Activated naive CD8-positive, alpha-beta T cell treated with anti-CD3 and anti-CD28 coated beads, Interleukin-2, amount 10 ng/mL, durations not matched to agents 7 days and 5 days (primary cell): ENCODE measurements around the gene ARPC2. TPM values are rescaled to one million over a fixed set of nuclear protein-coding genes. Genes with fewer than 3 reads are reported as not detected.

ENCODE experiments used
- ATAC-seq: fragments of 150-1000 bp; cut with Tn5 transposase; one replicate; pipeline ENCODE4 v1.10.0; 2021; ENCODE audit warnings: low read depth, moderate library complexity
- POLR2A ChIA-PET: fragments of 350-600 bp; sonication (Branson Sonifier 250); formaldehyde crosslinking; loops from one replicate; lab custom pipeline; 2021; ENCODE audit warnings: antibody characterized with exemption; lab: Charles Lee
- DNase-seq: peaks from one replicate; pipeline ENCODE4 v3.0.0; 2021
- H3K27ac Mint-ChIP-seq: one replicate; pipeline ENCODE4 v1.8.0; 2022; ENCODE audit warnings: mild to moderate bottlenecking, mixed read lengths
- H3K27me3 Mint-ChIP-seq: one replicate; pipeline ENCODE4 v1.8.0; 2022; ENCODE audit warnings: mild to moderate bottlenecking, moderate library complexity, mixed read lengths
- H3K36me3 Mint-ChIP-seq: one replicate; pipeline ENCODE4 v1.8.0; 2021; ENCODE audit warnings: mild to moderate bottlenecking, mixed read lengths
- H3K4me1 Mint-ChIP-seq: one replicate; pipeline ENCODE4 v1.8.0; 2021; ENCODE audit warnings: mixed read lengths
- H3K4me3 Mint-ChIP-seq: one replicate; pipeline ENCODE4 v1.8.0; 2022; ENCODE audit warnings: mild to moderate bottlenecking, moderate library complexity, mixed read lengths
- H3K9me3 Mint-ChIP-seq: one replicate; pipeline ENCODE4 v1.8.0; 2021; ENCODE audit warnings: mixed read lengths
- total RNA-seq, 2 experiments: library from RNA; stranded (reverse); gene quantifications; one replicate each; pipeline ENCODE4 v1.2.3, GENCODE V29; 2021

The ARPC2 gene
- total RNA-seq, 2 experiments from 2014 or later: 707 to 735 TPM

DNA sequence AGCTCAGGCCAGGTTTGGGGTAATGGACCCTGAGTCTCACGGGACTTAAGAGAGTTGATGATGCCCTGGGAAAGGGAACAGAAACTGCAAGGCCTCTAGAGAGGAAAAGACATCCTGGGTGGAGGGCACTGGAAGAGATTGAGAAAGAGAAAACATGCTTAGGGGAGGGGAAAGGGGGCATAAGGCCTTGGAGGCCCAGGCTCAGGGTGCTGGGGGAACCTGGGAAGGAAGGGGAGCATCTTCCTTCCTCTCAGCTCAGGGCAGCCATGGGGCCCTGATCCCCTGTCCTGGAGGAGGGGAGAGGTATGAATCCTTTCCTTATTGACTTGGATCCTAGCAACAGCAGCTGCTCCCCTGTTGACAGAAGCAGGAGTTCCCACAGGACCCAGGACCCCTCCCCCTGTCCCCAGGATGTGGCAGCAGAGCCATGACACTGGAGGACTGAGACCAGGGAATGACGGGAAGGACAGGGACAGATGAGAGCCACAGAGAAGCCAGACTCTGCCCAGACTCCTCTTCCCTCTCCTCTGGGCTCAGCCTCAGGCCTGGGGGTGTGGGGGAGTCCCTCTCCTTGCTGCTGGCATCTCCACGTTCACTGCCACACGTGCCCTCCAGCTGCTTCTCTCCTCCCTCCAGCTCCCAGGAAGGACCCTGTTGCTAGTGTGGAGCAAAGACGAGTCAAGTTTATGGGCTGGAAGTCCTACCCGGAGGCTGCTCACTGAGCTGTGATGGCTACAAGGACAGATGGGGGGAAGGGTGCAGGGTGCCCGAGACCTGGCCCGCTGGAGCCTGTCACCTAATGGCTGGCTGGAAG, 44.6 kb downstream of the ARPC2 start:
- no peak for ATAC-seq
- DNase-seq: peak; percentile 30
- Mint-ChIP-seq H3K9me3 (no peaks in the 10 kb centered on the region), H3K27ac (peak overlapping the region; percentile 3), H3K27me3 (no peaks in the 10 kb centered on the region), H3K4me1 (peaks cover 17% of the 10 kb centered on the region), H3K4me3 (no peak overlapping the region), H3K36me3 (peaks cover 4% of the 10 kb centered on the region)
- POLR2A ChIA-PET: interaction anchor here (1.6 kb wide), 1 partner anchor 8 kb away, joined by 4 read pairs; the partner anchor contains the start of genes AAMP and PNKD

DNA sequence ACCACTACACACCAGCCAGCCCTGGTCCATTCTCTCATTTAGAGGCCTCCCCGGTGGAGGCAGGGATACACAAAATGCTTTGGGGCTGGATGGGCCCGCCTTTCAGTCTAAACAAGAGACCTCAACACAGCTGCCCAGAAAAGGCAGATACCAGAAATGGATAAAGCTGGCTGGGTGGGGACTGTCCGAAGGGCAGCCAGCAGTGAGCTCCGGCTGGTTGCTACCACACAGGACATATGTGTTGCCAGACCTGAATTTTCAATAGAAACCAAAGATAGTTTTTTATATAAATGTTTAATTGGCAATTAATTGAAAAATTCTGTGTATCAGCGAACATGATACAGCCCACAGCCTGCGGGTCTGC, 45.2 kb downstream of the ARPC2 start:
- ATAC-seq: no peak
- Mint-ChIP-seq H3K9me3 (no peaks in the 10 kb centered on the region), H3K4me3 (no peak overlapping the region), H3K4me1 (peaks cover 15% of the 10 kb centered on the region), H3K27ac (no peak overlapping the region), H3K27me3 (no peaks in the 10 kb centered on the region), H3K36me3 (peaks cover 6% of the 10 kb centered on the region)
- no peak for DNase-seq
- POLR2A ChIA-PET: interaction anchor here (1.6 kb wide), 1 partner anchor 8 kb away, joined by 4 read pairs; the partner anchor contains the start of genes AAMP and PNKD

GRCh38 chr2:218262631-218263586, 45.9 kb downstream of the ARPC2 start:
- DNase-seq: peak; percentile 24
- Mint-ChIP-seq H3K27me3 (no peaks in the 10 kb centered on the region), H3K9me3 (no peaks in the 10 kb centered on the region), H3K27ac (no peak overlapping the region), H3K4me3 (no peak overlapping the region), H3K4me1 (peaks cover 11% of the 10 kb centered on the region), H3K36me3 (peaks cover 3% of the 10 kb centered on the region)
- ATAC-seq: no peak
- POLR2A ChIA-PET: no interaction called here

GRCh38 chr2:218263817-218264641, 47.0 kb downstream of the ARPC2 start:
- peaks cover 3% of the 10 kb centered on the region for H3K36me3 Mint-ChIP-seq
- peaks cover 9% of the 10 kb centered on the region for H3K4me1 Mint-ChIP-seq
- ATAC-seq (peak; percentile 57), DNase-seq (no peak)
- no peak overlapping the region for H3K27ac Mint-ChIP-seq
- no peak overlapping the region for H3K4me3 Mint-ChIP-seq
- no peaks in the 10 kb centered on the region for H3K9me3 Mint-ChIP-seq
- POLR2A ChIA-PET: no interaction called here
- H3K27me3 Mint-ChIP-seq: no peaks in the 10 kb centered on the region

DNA sequence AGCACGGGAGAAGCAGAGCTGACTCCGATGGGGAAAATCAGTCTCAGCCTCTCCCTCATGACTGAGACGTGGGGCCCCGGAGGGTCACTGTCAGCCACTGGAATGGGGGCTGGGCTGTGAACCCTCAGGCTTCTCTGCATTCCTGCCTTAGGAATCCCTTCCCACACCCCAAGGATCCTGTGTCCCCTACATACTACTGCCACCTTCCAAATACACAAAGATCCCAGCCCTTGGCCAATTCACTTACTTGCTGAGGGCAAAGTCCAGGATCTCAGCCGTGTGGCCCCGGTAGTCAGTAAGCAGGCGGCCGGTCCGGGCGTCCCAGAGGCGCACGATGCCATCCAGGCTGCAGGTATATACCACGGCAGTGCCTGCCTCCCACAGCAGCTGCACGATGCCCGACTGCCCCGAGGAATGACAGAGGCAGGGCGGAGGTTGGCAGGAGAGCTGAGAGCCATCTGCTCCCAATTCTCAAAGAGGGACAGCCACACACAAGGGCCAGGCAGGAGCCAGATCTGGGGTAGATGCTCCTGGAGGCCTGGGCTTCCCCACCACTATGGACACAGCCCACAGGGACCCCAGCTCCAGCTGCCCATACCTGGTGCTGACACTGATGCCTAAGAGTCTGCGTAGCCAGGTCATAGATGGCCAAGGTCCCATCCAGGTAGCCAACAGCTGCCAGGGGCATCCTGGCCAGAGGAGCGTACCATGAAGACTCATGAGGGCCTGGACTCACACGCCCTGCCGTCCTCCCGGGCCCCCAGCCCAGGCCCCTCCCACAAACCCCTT, 48.0 kb downstream of the ARPC2 start:
- no peak overlapping the region for H3K4me3 Mint-ChIP-seq

DNA sequence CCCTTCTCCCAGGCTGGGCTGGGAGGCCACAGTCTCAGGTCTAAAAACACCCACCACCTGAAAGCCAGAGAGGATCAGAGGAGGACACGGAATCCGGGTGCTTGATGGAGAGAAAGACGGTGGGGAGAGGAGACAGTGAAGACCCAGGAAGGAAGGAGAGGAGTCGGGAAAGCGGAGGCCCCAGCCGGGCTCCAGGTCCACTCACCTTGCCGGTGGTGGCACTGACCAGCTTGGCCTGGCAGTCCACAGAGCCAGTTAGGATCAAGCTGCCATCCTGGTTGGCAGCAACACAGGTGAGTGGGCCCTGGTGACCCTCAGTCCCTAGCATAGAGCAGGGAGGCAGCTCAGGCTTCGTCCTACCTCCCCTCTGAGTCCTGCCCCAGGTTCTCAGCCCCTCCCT, 48.6 kb downstream of the ARPC2 start:
- no peaks in the 10 kb centered on the region for H3K9me3 Mint-ChIP-seq
- ATAC-seq (no peak), DNase-seq (no peak)
- H3K27ac Mint-ChIP-seq: no peak overlapping the region
- no peaks in the 10 kb centered on the region for H3K27me3 Mint-ChIP-seq
- peaks cover 14% of the 10 kb centered on the region for H3K4me1 Mint-ChIP-seq
- H3K36me3 Mint-ChIP-seq: peaks cover 7% of the 10 kb centered on the region
- H3K4me3 Mint-ChIP-seq: no peak overlapping the region
- POLR2A ChIA-PET: interaction anchor here (1.2 to 1.3 kb wide), 2 partner anchors 8 to 49 kb away, joined by 4 to 5 read pairs; no protein-coding TSS in a partner anchor

More for the DNA sequence above, 48.0 kb downstream of the ARPC2 start:
- no peak for DNase-seq
- Mint-ChIP-seq H3K27me3 (no peaks in the 10 kb centered on the region), H3K27ac (no peak overlapping the region), H3K4me1 (peaks cover 14% of the 10 kb centered on the region), H3K36me3 (peaks cover 7% of the 10 kb centered on the region), H3K9me3 (no peaks in the 10 kb centered on the region)
- no peak for ATAC-seq
- POLR2A ChIA-PET: no interaction called here

DNA sequence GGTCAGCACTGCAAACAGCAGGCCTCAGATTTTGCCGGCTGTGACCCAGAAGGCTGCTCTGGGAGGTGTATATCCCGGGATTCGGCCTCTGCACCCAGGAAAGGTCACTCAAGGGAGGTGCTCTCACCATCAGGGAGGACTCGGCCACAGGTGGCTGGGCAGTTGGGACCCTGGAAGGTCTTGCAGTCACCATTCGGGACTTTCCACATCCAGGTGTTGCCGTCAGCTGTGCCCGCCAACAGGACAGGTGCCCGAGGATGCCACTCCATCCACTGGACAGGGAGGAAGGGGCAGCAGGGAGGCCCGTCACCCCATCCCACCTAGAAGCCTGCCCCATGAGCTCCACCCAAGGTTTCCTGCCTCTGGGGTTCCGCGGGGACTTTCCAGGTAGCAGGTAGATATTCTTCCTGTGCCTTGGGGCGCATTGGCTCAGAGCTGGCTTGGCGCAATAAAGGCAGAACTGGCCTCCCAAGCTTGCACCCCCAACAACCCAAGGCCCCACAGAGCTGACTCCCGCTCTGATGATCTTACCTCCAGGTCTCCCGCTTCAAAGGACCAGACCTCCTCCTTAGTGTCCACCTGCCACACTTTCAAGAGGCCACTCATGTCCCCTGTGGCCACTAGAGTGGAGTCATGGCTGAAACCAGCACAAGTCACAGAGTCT, 49.5 kb downstream of the ARPC2 start:
- Mint-ChIP-seq H3K4me1 (peaks cover 20% of the 10 kb centered on the region), H3K9me3 (no peaks in the 10 kb centered on the region), H3K36me3 (peaks cover 7% of the 10 kb centered on the region), H3K27me3 (no peaks in the 10 kb centered on the region), H3K27ac (peak overlapping the region; percentile 68), H3K4me3 (no peak overlapping the region)
- POLR2A ChIA-PET: interaction anchor here (1.2 to 1.3 kb wide), 2 partner anchors 9 to 50 kb away, joined by 4 to 5 read pairs; no protein-coding TSS in a partner anchor
- ATAC-seq: no peak
- DNase-seq: no peak

GRCh38 chr2:218267259-218267658, 50.3 kb downstream of the ARPC2 start:
- no peak overlapping the region for H3K27ac Mint-ChIP-seq
- H3K4me1 Mint-ChIP-seq: peaks cover 28% of the 10 kb centered on the region
- H3K9me3 Mint-ChIP-seq: no peaks in the 10 kb centered on the region
- peaks cover 7% of the 10 kb centered on the region for H3K36me3 Mint-ChIP-seq
- no peak for ATAC-seq
- POLR2A ChIA-PET: interaction anchor here (1.1 kb wide), 1 partner anchor 9 kb away, joined by 7 read pairs; no protein-coding TSS in a partner anchor
- no peaks in the 10 kb centered on the region for H3K27me3 Mint-ChIP-seq
- no peak overlapping the region for H3K4me3 Mint-ChIP-seq
- DNase-seq: no peak

DNA sequence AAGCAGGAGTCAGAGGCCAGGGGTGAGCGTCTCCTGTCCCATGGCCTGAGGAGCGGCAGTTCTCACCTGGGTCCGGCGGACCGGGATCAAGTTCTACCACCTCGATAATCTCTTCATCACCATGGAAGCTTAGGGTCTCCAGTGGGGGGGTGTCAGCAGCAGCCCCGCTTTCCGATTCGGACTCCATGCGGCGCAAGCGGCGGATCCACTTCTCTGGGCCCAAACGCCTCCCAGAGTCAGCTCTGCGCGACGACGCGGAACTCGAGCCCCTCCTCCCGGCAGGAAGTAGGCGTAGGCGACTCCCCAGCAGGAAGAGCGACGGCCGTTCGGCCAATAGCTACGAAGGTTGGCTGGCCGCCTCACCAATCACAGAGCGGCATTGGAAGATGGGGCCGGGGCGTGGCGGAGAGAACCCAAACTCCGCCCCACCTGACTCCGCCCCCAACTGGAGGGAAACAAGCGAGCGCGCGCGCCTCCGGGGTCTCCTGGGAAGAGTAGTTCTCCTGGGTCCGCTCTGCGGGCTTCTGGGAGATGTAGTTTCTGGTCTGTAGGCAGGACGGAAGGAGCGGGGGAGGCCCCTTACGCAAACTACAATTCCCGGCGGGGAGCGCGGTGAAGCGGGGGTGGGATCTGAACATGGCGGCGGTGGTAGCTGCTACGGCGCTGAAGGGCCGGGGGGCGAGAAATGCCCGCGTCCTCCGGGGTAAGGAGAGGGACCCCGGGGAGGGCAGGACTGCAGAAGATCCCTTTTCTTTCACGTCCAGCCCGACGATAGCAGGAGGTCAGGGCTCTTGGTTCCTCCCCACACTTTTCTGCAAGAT, 53.1 kb downstream of the ARPC2 start, which contains the start of the genes AAMP and PNKD:
Gene AAMP (minus strand): TSS at position 238 of the 821 bp plus-strand sequence. CDS start 51 bp downstream, at position 187.
Gene PNKD (plus strand): TSS at position 620 of the 821 bp plus-strand sequence. CDS start 17 bp downstream, at position 637.
- H3K27me3 Mint-ChIP-seq: no peaks in the 10 kb centered on the region

GRCh38 chr2:218270721-218271486, 53.9 kb downstream of the ARPC2 start:
- POLR2A ChIA-PET: interaction anchor here (0.6 to 7.8 kb wide), 12 partner anchors 9 to 192 kb away, joined by 3 to 76 read pairs (median 6); partner anchors contain the start of genes ARPC2, CTDSP1 and GPBAR1
- Mint-ChIP-seq H3K4me1 (peaks cover 31% of the 10 kb centered on the region), H3K27me3 (no peaks in the 10 kb centered on the region), H3K9me3 (no peaks in the 10 kb centered on the region), H3K36me3 (peaks cover 13% of the 10 kb centered on the region), H3K27ac (peak overlapping the region; percentile 91), H3K4me3 (peak overlapping the region; percentile 91)
- DNase-seq (no peak), ATAC-seq (no peak)

More for the DNA sequence above, 53.1 kb downstream of the ARPC2 start, which contains the start of the genes AAMP and PNKD:
- Mint-ChIP-seq H3K36me3 (peaks cover 13% of the 10 kb centered on the region), H3K4me1 (peaks cover 32% of the 10 kb centered on the region), H3K9me3 (no peaks in the 10 kb centered on the region), H3K4me3 (peak within 1 kb of the TSS; percentile 91), H3K27ac (peak within 1 kb of the TSS; percentile 91)
- peak; percentile 100 for DNase-seq
- ATAC-seq: peak; percentile 91
- POLR2A ChIA-PET: interaction anchor here (0.6 to 7.8 kb wide), 14 partner anchors 9 to 193 kb away, joined by 3 to 76 read pairs (median 4); partner anchors contain the start of genes ARPC2, CTDSP1 and GPBAR1
